Fibroblast of upper back skin (primary cell): Measurements from ENCODE around the gene C11orf87.

Experiments
- DNase-seq: peaks from one replicate; pipeline ENCODE4 v3.0.0-alpha.2; 2013

Gene C11orf87

DNA sequence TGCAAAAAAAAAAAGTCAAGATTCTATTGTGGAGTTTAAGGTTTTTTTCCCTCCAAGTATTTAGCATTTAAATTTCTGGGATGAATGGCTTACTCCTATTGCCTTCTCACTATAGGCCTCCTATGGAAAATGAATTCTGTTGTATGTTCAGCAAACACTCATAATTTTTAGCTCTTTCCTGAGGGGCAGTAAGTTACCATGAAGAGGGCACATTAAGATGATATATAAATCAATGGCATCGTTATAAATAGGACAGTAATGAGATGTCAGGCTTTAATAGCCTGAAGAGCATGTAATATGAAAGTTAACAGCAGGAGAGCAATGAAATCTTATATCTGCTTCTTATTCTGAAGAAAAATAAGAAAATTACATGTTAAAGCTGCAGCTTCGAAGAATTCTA lies 32.9 kb downstream of the C11orf87 start:
- no peak for DNase-seq
